ENCODE measurements around the gene PFKFB1.
"Not testable (repeated sequence)": the region's sequence is repeated elsewhere in the genome, so short reads cannot be mapped to it uniquely, and the experiment has no call there.

The PFKFB1 gene

DNA sequence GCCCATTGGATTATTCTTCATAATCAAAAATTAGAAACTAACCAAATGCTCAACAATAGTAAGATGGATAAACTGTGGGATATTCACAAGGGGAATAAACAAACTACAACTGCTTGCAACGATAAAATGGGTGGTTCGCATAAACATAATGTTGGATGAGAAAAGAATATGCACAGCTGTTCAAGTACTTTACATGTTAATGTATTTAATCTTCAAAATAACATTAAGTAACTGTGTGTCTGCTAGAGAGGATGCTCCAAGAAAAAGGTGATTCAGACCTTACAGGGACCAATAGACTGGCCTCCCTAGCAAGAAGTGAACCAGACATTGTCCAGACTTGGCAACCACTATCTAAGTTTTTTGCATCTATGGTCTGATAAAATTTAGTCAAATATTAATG lies 2.3 kb downstream of the PFKFB1 start:
- DNase-seq: no peak

DNA sequence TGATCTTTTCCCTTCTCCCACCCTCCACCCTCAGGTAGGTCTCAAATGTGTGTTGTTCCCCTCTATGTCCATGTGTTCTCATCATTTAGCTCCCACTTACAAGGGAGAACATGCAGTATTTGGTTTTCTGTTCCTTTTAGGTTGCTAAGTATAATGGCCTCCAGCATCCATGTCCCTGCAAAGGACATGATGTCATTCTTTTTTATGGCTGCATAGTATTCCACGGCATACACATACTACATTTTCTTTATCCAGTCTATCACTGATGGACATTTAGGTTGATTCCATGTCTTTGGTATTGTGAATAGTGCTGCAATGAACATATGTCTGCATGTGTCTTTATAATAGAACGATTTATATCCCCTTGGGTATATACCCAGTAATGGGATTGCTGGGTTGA lies 10.7 kb downstream of the PFKFB1 start:
- DNase-seq: not testable (repeated sequence)

DNA sequence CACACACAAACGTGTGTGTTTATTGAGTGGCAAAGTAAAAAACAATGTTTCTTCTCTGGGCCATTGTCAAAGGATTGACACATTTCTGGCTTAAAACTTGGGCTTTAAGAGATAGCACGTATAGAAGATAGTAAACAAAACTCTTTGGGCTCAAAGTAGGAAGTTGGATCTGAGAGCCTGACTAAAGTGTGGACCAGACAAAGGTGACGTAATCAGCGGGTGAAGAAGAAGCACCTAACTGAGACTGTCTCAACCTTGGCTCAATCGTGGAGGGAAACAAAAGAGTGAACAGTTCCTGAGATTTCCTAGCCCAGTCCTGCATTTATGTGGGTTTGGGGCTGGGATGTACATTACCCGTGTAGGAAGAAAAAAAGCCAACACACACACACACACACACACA lies 13.7 kb downstream of the PFKFB1 start:
- DNase-seq: no peak

DNA sequence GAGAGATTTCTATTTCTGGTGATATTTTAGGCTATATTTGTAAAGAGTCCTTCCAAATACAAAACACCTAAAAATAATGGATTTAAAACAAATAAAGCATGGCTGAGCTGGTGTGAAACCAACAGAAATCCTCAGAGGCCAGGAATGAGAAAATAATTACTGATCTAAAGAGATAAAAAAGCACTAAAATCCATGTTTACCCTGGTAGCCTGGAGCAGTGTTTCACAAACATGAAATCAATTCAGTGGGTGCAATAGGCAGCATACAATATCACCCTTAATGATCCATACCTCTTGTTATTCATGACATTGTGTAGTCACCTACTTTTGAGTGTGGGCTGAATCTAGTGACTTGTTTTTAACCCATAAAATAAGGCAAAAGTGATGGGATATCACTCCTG lies 14.6 kb downstream of the PFKFB1 start:
- DNase-seq: no peak

DNA sequence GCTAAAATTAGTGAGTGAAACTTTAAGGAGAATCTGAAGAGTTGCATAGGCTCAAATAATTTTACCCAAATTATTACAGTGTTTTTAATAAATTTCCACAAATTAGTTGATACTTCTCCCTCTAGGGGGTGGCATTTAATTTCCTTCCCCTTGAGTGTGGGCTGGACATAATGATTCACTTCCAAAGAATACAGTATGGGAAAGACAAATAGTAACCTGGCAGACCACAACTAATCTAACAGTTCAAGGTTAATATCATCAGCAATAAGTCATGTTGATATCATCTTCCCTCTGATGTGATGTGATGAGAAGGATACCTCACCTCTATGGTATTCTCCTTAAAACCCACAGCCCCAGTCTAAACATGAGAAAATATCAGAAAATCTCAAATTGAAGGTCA lies 15.5 kb downstream of the PFKFB1 start:
- DNase-seq: no peak

DNA sequence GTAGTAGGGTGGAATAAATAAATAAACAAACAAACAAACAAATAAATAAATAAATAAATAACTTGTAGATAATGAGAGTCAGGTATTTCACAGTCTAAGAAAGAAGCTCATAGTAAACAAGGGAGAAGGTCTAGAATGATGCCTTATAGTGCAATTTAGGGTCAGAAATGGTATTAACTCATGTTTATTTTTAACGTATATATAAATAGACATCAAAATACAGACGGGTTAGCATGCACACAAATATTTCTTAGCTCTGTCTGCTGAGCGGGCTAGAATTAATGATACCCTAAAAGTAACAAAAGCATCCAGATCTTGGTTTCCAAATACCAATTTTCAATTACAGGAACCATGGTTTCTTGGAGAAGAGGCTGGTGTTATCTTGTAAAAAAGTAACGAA lies 16.6 kb downstream of the PFKFB1 start:
- no peak for DNase-seq

DNA sequence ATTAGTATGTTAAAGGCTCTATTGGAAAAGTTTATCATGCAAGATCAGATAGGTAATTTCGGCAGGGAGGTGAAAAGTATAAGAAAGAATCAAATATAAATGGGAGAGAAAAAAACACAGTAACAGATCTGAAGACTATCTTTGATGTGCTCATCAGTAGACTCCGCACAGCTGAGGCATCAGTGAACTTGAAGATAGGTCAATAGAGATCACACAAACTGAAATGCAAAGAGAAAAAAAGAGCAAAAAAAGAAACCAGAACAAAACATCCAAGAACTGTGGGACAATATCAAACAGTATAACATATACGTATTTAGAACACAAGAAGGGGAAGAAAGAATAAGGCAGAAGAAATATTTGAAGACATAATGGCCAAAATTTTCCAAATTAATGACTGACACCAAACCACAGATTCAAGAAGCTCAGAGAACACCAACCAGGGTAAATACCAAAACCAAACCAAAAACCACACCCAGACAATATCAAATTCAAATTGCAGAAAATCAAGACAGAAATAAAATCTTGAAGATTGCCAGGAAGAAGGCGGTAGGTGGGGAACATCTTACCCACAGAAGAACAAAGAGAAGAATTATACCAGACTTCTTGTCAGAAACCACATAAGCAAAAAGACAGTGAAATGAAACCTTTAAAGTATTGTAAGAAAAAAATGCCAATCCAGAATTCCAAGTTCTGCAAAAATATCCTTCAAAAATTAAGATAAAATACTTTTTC lies 29.1 kb downstream of the PFKFB1 start:
- DNase-seq: no peak

DNA sequence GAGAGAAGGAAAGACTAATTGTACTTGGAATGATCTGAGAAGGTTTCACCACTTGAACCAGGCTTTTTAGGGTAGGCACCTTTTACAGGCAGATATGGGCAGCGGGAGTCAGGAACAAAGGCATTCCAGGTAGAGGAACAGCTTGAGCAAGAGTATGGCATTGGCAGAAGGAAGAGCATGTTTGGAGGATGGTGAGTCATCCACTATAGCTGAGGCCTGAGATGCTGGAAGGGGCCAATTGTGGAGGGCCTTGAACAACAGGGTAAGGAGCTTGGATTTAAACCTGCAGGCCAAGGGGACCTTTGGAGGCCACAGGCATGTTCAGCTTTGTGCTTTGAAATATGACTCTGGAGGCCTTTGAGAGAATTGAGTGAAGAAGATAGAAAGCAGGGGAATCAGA lies 32.2 kb downstream of the PFKFB1 start:
- no peak for DNase-seq

DNA sequence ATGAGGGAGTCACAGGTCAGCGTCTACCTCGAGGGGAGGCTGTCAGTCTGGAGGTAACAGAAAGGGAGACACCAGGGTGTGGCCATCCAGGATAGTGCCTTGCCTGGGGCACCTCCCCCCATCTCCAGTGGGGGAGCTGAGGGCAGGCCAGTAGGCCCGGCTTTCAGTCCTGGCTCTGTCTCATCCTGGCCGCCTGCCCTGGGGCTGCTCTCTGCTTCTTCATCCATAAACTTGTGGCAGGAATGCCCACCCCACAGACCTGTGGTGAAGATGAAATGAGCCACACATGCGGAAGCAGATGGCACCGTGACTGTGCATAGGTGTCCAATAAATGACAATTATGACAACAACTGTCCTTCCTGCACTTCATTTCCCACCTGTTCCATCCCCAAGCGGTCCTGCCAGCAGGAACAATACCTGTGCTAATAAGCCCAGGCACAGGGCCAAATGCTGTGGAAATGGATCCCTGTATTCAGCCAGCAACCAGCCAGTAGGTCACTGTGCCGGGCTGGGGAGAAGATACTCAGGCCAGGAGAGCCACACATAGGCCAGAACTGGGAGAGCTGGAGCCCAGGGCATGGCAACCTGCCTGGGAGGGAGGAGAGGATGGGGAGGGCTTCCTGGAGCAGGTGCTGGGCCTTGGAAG lies 43.1 kb downstream of the PFKFB1 start:
- DNase-seq: no peak

DNA sequence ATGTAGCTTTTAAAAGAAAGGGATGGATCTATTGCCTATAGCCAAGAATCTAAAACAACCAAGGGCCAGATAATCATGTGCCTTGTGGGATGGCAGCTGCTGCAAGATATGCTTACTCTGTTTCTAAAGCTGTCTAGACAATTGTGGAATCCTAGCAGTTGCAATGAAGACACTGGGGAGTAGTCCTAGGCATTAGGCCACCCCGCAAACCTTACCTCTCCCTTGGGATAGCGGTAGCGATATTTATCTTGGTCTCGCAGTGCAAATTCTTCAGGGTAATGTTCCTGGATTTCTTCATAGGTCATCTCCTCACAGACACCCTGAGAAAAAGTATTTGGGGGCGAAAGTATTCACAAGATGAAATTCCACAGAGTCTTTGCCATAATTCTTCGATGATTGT lies 48.8 kb downstream of the PFKFB1 start:
- DNase-seq: no peak

DNA sequence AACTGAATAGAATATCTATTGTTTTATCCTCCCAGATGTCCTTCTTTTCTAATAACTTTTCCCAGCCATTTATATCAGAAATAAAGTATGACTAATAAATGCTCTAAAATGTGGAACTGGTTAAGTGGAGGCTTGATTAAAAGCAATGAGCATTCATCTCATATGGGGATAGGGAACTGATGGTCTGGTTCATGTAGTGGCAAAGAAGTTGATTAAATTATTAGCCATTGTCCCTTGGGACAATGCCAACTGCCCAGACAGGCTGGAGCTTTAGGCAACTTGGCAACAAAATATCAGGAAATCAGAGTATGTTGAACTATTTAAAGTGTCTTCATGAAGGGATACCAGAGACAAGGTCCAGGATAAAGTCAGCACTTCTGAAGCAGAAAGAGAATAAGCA lies 49.2 kb downstream of the PFKFB1 start:
- no peak for DNase-seq

DNA sequence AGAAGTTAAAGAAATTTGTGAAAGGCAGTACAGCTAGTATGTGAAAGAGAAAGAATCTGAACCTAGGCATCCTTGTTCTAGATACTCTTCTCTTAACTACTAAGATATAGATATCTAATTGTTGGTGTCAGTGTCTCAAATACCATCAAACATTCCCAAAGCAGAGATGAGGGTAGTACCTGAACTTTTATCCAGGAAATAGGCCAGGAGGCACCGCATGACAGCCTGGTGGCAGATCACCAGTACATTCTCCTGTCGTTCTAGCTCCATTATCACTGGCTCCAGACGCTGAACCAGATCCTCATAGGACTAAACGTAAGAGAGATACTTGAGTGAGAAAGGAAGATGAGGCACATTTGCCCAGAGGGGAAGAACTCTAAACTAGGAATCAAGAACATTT lies 56.6 kb downstream of the PFKFB1 start:
- DNase-seq: no peak

DNA sequence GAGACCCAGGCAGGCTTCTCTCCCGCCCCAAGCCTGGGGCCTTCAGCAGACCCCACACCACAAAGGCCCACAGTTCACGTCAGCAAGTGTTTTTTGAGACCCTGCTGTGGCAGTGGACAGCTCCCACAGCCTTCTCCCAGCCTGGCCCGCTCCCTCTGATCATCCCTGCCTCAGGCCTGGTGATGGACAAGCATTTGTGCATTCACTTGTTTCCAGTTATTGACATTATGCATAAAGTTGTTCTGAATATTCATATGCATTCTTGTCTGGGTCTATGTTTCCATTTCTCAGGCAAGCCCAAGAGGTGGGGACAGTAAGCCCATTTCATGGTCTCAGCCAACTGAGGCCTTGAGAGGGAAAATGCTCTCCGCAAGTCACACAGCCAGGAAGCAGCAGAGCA lies 58.7 kb downstream of the PFKFB1 start:
- no peak for DNase-seq

DNA sequence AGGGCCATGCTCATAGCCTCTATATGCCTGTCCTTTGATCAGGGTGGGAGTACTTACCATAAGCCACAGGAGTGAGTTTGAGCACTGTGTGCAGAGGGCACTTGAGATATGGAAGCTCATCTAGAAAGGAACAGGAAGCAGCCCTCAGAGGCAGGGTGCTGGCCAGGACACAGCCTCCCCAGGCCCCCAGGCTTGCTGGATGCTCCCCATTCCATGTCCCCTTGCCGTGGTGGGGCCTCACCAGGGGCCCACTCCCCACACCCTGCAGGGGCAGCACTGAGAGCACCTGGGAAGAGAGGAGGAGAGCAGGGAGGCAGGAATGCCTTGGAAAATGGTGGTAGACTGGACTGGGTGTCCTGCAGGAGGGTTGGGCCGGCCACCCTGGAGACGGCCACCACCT lies 59.1 kb downstream of the PFKFB1 start:
- DNase-seq: no peak

DNA sequence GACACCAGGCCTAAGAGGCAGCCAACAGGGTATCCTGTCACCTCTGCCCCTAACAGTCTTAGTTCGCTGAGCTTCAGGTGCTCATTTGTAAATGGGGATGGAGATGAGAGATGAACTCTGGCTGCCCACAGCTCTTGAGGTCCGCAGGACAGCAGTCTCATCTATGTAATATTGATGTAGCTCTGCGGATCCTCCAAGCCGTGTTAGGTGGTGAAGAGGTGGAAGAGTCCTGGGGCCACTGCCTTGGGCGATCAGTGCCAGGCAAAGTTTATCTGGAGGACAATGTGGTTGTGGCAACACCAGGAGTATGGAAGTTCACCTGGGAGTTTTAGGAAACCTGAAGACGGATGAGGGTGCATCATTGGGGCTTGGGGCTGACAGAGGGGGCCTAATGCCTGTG lies 59.9 kb downstream of the PFKFB1 start:
- no peak for DNase-seq

DNA sequence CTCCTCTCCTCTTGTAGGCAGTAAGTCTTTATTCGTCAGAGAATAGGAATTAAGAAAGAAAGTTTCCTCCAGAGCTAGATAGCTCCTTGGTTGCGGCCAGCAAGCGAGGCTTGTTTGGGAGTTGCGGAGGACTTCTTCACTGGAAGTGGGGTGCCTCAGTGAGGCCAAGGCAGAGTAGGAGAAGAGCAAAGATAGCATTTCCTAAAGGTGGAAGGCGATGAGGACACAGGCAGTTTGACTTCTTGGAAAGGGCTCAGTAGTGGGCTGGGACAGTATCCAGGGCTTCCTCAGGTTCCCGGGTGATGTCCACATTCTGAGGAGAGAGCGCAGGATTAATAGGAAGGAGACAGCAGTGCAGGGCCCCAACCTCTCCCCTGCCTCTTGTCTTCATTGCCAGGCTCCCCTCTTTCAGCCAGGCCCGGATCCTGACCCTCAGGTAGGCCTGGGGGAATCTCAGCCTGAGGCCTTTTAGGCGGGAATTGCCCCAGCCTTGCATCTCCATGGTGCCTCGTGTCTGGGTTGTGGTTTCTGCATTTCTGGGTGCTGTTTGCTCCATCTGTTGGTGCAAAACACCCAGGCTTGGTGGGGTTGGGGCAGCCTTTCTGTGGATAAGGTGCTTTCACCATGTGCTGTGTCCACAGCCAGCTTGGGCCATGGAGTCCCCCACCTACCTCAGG lies 60.7 kb downstream of the PFKFB1 start:
- no peak for DNase-seq

DNA sequence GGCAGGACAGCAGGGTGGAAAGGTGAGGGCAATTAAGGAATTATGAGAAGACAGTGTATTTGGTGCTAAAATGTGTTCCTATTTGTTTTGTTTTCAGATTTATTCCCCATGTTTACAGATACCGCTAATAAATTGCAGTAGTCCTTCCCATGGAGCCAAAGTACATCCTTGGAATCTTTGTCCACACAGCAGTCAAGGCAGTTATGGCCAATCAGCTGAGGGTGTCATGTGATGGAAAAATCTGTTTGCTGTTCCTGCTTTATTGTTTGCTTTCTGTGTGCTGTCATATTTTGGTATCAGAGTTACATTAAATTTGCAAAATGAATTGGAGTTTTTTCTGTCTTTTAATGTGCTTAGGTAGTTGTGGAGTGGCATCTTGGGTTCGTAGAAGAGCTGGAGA lies 62.9 kb downstream of the PFKFB1 start:
- no peak for DNase-seq

DNA sequence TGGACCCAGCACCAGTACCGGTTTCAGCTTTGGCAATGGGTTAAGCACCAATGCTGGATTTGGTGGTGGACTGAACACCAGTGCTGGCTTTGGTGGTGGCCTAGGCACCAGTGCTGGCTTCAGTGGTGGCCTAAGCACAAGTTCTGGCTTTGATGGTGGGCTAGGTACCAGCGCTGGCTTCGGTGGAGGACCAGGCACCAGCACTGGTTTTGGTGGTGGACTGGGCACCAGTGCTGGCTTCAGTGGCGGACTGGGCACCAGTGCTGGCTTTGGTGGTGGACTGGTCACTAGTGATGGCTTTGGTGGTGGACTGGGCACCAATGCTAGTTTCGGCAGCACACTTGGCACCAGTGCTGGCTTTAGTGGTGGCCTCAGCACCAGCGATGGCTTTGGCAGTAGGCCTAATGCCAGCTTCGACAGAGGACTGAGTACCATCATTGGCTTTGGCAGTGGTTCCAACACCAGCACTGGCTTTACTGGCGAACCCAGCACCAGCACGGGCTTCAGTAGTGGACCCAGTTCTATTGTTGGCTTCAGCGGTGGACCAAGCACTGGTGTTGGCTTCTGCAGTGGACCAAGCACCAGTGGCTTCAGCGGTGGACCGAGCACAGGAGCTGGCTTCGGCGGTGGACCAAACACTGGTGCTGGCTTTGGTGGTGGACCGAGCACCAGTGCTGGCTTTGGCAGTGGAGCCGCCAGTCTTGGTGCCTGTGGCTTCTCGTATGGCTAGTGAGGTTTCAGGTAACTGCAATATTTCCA lies 63.5 kb downstream of the PFKFB1 start:
- DNase-seq: no peak

DNA sequence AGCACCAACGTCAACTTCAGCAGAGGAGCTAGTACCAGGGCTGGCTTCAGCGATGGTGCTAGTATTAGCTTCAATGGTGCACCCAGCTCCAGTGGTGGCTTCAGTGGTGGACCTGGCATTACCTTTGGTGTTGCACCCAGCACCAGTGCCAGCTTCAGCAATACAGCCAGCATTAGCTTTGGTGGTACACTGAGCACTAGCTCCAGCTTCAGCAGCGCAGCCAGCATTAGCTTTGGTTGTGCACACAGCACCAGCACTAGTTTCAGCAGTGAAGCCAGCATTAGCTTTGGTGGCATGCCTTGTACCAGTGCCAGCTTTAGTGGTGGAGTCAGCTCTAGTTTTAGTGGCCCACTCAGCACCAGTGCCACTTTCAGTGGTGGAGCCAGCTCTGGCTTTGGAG lies 65.1 kb downstream of the PFKFB1 start:
- no peak for DNase-seq

DNA sequence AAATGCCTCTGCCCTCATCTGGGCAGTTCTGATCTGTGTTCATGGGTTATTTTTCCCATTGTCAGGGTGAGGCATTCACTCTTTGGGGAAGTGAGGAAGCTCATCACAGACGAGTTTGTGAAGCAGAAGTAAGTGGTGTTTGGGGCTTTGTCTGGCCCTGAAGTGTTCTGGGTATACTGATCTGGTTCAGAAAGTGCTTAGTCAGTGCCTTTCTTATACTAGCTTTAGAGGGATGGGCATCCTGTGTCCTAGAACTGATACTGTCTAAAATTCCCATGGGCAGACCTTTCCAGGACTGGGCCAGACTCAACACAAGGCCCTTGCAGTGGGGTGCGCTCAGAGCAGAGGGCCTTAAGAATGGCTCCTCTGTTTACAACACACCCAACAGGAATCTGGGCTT lies 67.0 kb downstream of the PFKFB1 start:
- DNase-seq: no peak

DNA sequence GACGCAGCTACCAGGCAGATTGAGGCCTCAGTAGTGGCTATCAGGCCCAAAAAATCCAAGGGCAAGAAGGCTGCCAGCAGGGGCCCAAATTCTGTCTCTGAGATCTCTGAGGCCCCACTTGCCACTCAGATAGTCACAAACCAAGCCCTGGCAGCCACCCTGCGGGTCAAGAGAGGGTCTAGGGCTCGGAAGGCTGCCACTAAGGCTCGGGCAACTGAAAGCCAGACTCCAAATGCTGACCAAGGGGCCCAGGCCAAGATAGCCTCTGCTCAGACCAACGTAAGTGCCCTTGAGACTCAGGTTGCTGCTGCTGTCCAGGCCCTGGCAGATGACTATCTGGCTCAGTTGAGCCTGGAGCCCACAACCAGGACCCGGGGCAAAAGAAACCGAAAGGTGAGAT lies 70.6 kb downstream of the PFKFB1 start:
- DNase-seq: no peak

DNA sequence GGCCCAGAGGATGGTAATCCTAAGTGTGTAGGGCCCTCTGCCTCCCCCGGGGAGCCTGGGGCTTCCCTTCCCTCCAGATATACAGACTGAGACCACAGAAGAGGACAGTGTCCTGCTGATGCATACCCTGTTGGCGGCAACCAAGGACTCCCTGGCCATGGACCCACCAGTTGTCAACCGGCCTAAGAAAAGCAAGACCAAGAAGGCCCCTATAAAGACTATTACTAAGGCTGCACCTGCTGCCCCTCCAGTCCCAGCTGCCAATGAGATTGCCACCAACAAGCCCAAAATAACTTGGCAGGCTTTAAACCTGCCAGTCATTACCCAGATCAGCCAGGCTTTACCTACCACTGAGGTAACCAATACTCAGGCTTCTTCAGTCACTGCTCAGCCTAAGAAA lies 71.4 kb downstream of the PFKFB1 start:
- DNase-seq: no peak

DNA sequence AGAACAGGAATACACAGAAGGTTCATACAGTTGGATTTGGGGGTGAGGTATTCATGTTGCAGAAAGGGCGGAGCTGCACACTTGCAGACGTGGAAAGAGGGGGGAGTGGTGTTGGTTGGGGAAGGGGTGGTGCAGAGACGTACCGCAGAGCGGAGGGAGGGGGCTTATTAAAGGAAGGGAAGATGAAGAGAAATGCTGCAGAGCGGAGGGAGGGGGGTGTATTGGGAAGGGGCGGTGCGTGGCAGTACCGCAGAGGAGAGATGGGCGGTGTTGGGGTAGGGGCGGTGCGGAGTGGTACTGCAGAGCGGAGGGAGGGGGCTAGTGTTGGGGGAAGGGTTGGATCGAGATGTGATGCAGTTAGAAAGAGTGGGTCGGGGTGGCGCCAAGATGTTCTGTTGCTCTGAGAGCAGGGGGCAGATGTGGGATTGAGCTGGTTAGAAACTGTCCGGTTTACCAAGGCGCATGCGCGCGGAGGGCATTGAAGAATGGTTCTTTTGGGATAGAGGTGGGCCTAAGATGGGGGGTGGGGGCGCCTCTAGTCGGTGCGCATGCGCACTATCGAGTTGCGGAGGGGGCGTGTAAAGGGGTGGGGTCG lies 72.5 kb downstream of the PFKFB1 start:
- DNase-seq: peak; percentile 43

Measured in NCI-H510A (cell line).